Endothelial cell of umbilical vein (primary cell): ENCODE measurements around the gene TBC1D8. TPM values are rescaled to one million over a fixed set of nuclear protein-coding genes. Genes with fewer than 3 reads are reported as not detected.

Experiments used
- BruUV-seq: library from RNA; stranded (reverse); fragments of 400-500 nt; replicated peaks from 2 replicates; lab custom pipeline; 2021; lab: Mats Ljungman, UMichigan
- CTCF ChIA-PET: fragments of 300-600, 350-600 bp; sonication (Branson Sonifier 250); formaldehyde crosslinking; loops from one replicate; lab custom pipeline; 2021; ENCODE audit warnings: antibody characterized with exemption, inconsistent platforms; lab: Charles Lee
- POLR2A ChIA-PET: fragments of 300-600, 350-600 bp; sonication (Branson Sonifier 250); formaldehyde crosslinking; loops from one replicate; lab custom pipeline; 2021; ENCODE audit warnings: antibody characterized with exemption, inconsistent platforms; lab: Charles Lee
- DNase-seq: peaks from one replicate; pipeline ENCODE4 v3.0.0-alpha.2; 2011; ENCODE audit warnings: low read depth, low spot score
- FAIRE-seq: peaks from 2 replicates; lab custom pipeline; 2011; peaks lifted over from hg19 to GRCh38; lab: Jason Lieb, UNC
- H2AFZ ChIP-seq: 2 replicates; pipeline ENCODE4 v1.6.0; 2012; ENCODE audit warnings: low read depth, low read length, control low read depth, inconsistent platforms
- H3K27ac ChIP-seq: 2 replicates; pipeline ENCODE4 v1.5.1; 2011; ENCODE audit warnings: low read depth, mild to moderate bottlenecking, control low read depth, low read length, moderate library complexity; ENCODE audit not compliant: insufficient read depth
- H3K27me3 ChIP-seq, 2 experiments: 2 replicates each; pipeline versions ENCODE4 v1.6.0 to v1.6.1; 2011; ENCODE audit warnings: low read length in 2 of 2, mixed read lengths in 1 of 2; ENCODE audit not compliant: control insufficient read depth in 2 of 2, insufficient read depth in 2 of 2
- H3K36me3 ChIP-seq, 2 experiments: 2 replicates in 1 of 2; 3 replicates in 1 of 2; pipeline ENCODE4 v1.5.1; 2011; ENCODE audit warnings: low read length in 2 of 2, mild to moderate bottlenecking in 1 of 2, moderate library complexity in 1 of 2; ENCODE audit not compliant: control insufficient read depth in 2 of 2, insufficient read depth in 2 of 2; ENCODE audit errors: extremely low read depth in 1 of 2
- H3K4me1 ChIP-seq: 3 replicates; pipeline ENCODE4 v1.5.1; 2011; ENCODE audit warnings: mild to moderate bottlenecking, low read length; ENCODE audit not compliant: control insufficient read depth, insufficient read depth; ENCODE audit errors: extremely low read depth
- H3K4me2 ChIP-seq: 2 replicates; pipeline ENCODE4 v1.6.1; 2011; ENCODE audit warnings: low read length, control low read depth, mixed read lengths; ENCODE audit not compliant: insufficient read depth
- H3K4me3 ChIP-seq, 3 experiments: fragments of 200-600 bp in 1 of 3; sonication (generic), shearing (Covaris generic) in 1 of 3; replicated peaks in 1 of 3; 2 replicates each; pipeline ENCODE4 v1.5.1; 2011 to 2016; ENCODE audit warnings: control low read depth in 3 of 3, low read length in 3 of 3, mild to moderate bottlenecking in 2 of 3, inconsistent platforms in 1 of 3, low read depth in 1 of 3, moderate library complexity in 1 of 3; ENCODE audit not compliant: insufficient read depth in 1 of 3
- H3K79me2 ChIP-seq: 2 replicates; pipeline ENCODE4 v1.6.0; 2012; ENCODE audit warnings: low read length, inconsistent platforms; ENCODE audit not compliant: control insufficient read depth, insufficient read depth
- H3K9ac ChIP-seq: replicated peaks from 2 replicates; pipeline ENCODE3; 2011; ENCODE audit warnings: low read length, control low read depth; ENCODE audit not compliant: insufficient read depth; ENCODE audit errors: extremely low read depth
- H3K9me1 ChIP-seq: replicated peaks from 3 replicates; pipeline ENCODE4 v1.6.0; 2011; ENCODE audit warnings: mild to moderate bottlenecking, low read length; ENCODE audit not compliant: control insufficient read depth, insufficient read depth; ENCODE audit errors: extremely low read depth
- H3K9me3 ChIP-seq: replicated peaks from 2 replicates; pipeline ENCODE4 v1.5.1; 2012; ENCODE audit warnings: low read length, inconsistent platforms; ENCODE audit not compliant: control insufficient read depth, insufficient read depth
- H4K20me1 ChIP-seq: replicated peaks from 2 replicates; pipeline ENCODE3; 2011; ENCODE audit warnings: mild to moderate bottlenecking, low read length; ENCODE audit not compliant: control insufficient read depth, insufficient read depth; ENCODE audit errors: extremely low read depth
- CTCF ChIP-seq, 2 donors: IDR thresholded peaks; 1 replicate in 1 of 2; 2 replicates in 1 of 2; pipeline ENCODE4 v1.5.1; 2011; ENCODE audit warnings: low read length in 2 of 2, mild to moderate bottlenecking in 2 of 2, moderate library complexity in 2 of 2, control low read depth in 1 of 2, inconsistent platforms in 1 of 2, low read depth in 1 of 2; ENCODE audit not compliant: insufficient read depth in 1 of 2; ENCODE audit errors: extremely low read depth in 1 of 2
- EZH2 ChIP-seq: IDR thresholded peaks from 2 replicates; pipeline ENCODE4 v1.6.1; 2012; ENCODE audit warnings: borderline replicate concordance, low read depth, mild to moderate bottlenecking, moderate library complexity, low read length, inconsistent platforms; ENCODE audit not compliant: severe bottlenecking
- FOS ChIP-seq: IDR thresholded peaks from 2 replicates; pipeline ENCODE4 v1.6.1; 2011; ENCODE audit warnings: mild to moderate bottlenecking, low read length, moderate library complexity, borderline replicate concordance; ENCODE audit not compliant: insufficient read depth
- GATA2 ChIP-seq: IDR thresholded peaks from 2 replicates; pipeline ENCODE4 v1.7.0; 2011; ENCODE audit warnings: low read depth, mild to moderate bottlenecking, moderate library complexity, mixed read lengths, low read length; ENCODE audit not compliant: insufficient read length, insufficient read depth
- JUN ChIP-seq: IDR thresholded peaks from 2 replicates; pipeline ENCODE4 v1.6.1; 2011; ENCODE audit warnings: borderline replicate concordance, low read depth; ENCODE audit not compliant: insufficient read length, insufficient read depth
- MYC ChIP-seq: IDR thresholded peaks from one replicate; pipeline ENCODE4 v1.6.1; 2011; ENCODE audit warnings: mild to moderate bottlenecking, low read depth, low read length
- POLR2A ChIP-seq: IDR thresholded peaks from 2 replicates; pipeline ENCODE4 v1.6.1; 2012; ENCODE audit warnings: low read depth, mild to moderate bottlenecking, control low read depth, low read length
- POLR2AphosphoS5 ChIP-seq: IDR thresholded peaks from 2 replicates; pipeline ENCODE4 v1.6.1; 2012; ENCODE audit warnings: low read depth, mild to moderate bottlenecking, control low read depth, low read length, moderate library complexity; ENCODE audit not compliant: insufficient read depth
- dilution Hi-C: fragments of 300-500 bp; cut with MboI; formaldehyde crosslinking; loops from one replicate; pipeline ENCODE4 v1.15.0; 2019; ENCODE audit warnings: low sequenced_read_pairs; ENCODE audit not compliant: extremely low pct_ligation_motif_present
- intact Hi-C: fragments of 100-400 bp; cut with micrococcal nuclease; formaldehyde crosslinking; loops from one replicate; pipeline ENCODE4 v1.10.0; 2022
- polyA plus RNA-seq, 4 experiments: library from polyadenylated mRNA; depleted of rRNA in 3 of 4; stranded (reverse) in 3 of 4; unstranded in 1 of 4; fragments of >200 nt; gene quantifications; 2 replicates each; pipeline versions ENCODE4 v1.2.1 to v1.2.3, GENCODE V29; 2011 to 2012; ENCODE audit warnings: missing spikeins in 1 of 4
- total RNA-seq: library from RNA; stranded (reverse); gene quantifications from 2 replicates; pipeline ENCODE4 v1.2.3, GENCODE V29; 2021
- TF ChIP-seq, protein P1 (sequence below): IDR thresholded peaks from 2 replicates; pipeline ENCODE4 v1.6.1; 2011; ENCODE audit not compliant: insufficient read depth, insufficient read length

TBC1D8 gene
- total and polyA plus RNA-seq, 2 donors (not counting 3 experiments of a cell fraction or from before 2014, with no cell fraction given) = 28.5 to 32.1 TPM

DNA sequence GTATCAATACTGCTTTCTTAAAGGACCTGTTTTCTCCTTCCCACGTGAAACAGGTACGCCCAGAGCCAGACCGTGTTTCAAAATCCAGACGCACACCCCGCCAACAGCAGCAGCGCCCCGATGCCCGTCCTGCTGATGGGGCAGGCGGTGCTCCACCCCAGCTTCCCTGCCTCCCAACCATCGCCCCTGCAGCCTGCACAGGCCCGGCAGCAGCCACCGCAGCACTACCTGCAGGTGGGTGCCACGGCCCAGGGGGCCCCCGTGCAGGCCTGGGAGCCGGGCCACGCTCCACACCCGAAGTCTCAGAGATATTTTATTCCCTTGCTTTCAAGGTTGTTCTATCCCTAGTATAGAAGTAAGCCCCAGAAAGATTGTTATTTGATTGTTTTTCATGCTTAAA is 157.9 kb downstream of the TBC1D8 start:
- no peaks in the 10 kb centered on the region for H3K9me3 ChIP-seq
- no peak for FAIRE-seq
- no peak overlapping the region for H3K9ac ChIP-seq
- intact Hi-C loops = no loop called here
- no peaks in the 10 kb centered on the region for H3K4me1 ChIP-seq
- no peak overlapping the region for H2AFZ ChIP-seq
- DNase-seq = no peak
- no TSS peak for BruUV-seq
- no peaks in the 10 kb centered on the region for H3K79me2 ChIP-seq
- TF ChIP-seq POLR2A (no peak), FOS (no peak), GATA2 (no peak), MYC (no peak), POLR2AphosphoS5 (no peak)
- POLR2A ChIA-PET = no interaction called here
- H4K20me1 ChIP-seq = no peaks in the 10 kb centered on the region
- H3K9me1 ChIP-seq = no peaks in the 10 kb centered on the region
- no peak overlapping the region for H3K4me2 ChIP-seq
- dilution Hi-C loops = no loop called here
- CTCF ChIA-PET = no interaction called here
- no peak overlapping the region for H3K27ac ChIP-seq
- no peaks in the 10 kb centered on the region for H3K27me3 ChIP-seq
- peaks cover 2 to 24% of the 10 kb centered on the region in 2 experiments for H3K36me3 ChIP-seq
- H3K4me3 ChIP-seq = no peak overlapping the region

DNA sequence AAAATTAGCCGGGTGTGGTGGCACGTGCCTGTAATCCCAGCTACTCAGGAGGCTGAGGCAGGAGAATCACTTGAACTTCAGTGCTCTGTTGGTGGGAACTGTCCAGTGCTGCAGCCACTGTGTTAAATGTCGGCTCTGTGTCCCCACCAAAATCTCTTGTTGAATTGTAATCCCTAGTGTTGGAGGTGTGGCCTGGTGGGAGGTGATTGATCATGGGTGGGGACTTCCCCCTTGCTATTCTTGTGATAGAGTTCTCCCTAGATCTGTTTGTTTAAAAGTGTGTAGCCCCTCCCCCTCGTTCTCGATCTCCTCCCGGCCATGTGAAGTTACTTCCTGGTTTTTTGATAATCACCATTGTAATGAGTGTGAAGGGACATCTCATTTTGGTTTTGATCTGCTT is 158.9 kb downstream of the TBC1D8 start:
- H3K9ac ChIP-seq = no peak overlapping the region
- intact Hi-C loops (no loop called here), dilution Hi-C loops (no loop called here)
- TF ChIP-seq, protein P1, sequence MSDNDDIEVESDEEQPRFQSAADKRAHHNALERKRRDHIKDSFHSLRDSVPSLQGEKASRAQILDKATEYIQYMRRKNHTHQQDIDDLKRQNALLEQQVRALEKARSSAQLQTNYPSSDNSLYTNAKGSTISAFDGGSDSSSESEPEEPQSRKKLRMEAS = no peak
- TF ChIP-seq POLR2AphosphoS5 (no peak), GATA2 (no peak), EZH2 (no peak), FOS (no peak), JUN (no peak), POLR2A (no peak), CTCF (IDR thresholded peaks at IDR 0.05; ENCODE audit: extremely low read depth in 1 of 2, insufficient read depth in 1 of 2, low read depth in 1 of 2, low read length in 2 of 2) (no peak), MYC (no peak)
- FAIRE-seq = no peak
- no peak overlapping the region for H3K27ac ChIP-seq
- H3K79me2 ChIP-seq = no peaks in the 10 kb centered on the region
- H3K27me3 ChIP-seq = no peaks in the 10 kb centered on the region
- H2AFZ ChIP-seq = no peak overlapping the region
- H3K4me3 ChIP-seq = no peak overlapping the region
- ChIA-PET POLR2A (no interaction called here), CTCF (no interaction called here)
- H3K4me2 ChIP-seq = no peak overlapping the region
- H4K20me1 ChIP-seq = no peaks in the 10 kb centered on the region
- H3K4me1 ChIP-seq = no peaks in the 10 kb centered on the region
- no TSS peak for BruUV-seq
- DNase-seq = no peak
- peaks cover 2 to 31% of the 10 kb centered on the region in 2 experiments for H3K36me3 ChIP-seq
- no peaks in the 10 kb centered on the region for H3K9me1 ChIP-seq
- no peaks in the 10 kb centered on the region for H3K9me3 ChIP-seq
